Right atrium auricular region (tissue), 2 donors: Measurements from ENCODE around the gene ESR2. TPM values are rescaled to one million over a fixed set of nuclear protein-coding genes. Genes with fewer than 3 reads are reported as not detected.

Experiments used
- DNase-seq: peaks from one replicate; pipeline ENCODE4 v3.0.0-alpha.2; 2019; ENCODE audit warnings: low spot score
- H3K27ac ChIP-seq, 2 donors: fragments of 200-600 bp; sonication (generic); 1 replicate in 1 of 2; 2 replicates in 1 of 2; pipeline ENCODE4 v1.5.1; 2016 to 2019
- H3K27me3 ChIP-seq, 2 donors: fragments of 200-600 bp; sonication (generic); one replicate each; pipeline versions ENCODE4 v1.5.1 to v1.6.0; 2017 to 2019
- H3K36me3 ChIP-seq: fragments of 200-600 bp; sonication (generic); one replicate; pipeline ENCODE4 v1.5.1; 2016
- H3K4me1 ChIP-seq, 2 donors: fragments of 200-600 bp; sonication (generic); one replicate each; pipeline versions ENCODE4 v1.5.1 to v1.6.0; 2017 to 2019
- H3K4me3 ChIP-seq, 2 donors: fragments of 200-600 bp; sonication (generic); 1 replicate in 1 of 2; 2 replicates in 1 of 2; pipeline ENCODE4 v1.5.1; 2017 to 2019; ENCODE audit warnings: mild to moderate bottlenecking in 1 of 2, moderate library complexity in 1 of 2
- H3K9me3 ChIP-seq, 2 donors: fragments of 200-600 bp; sonication (generic); one replicate each; pipeline ENCODE4 v1.5.1; 2019
- total RNA-seq, 2 donors: library from RNA; depleted of rRNA; stranded (reverse); fragments of >200 nt; gene quantifications; one replicate each; pipeline ENCODE4 v1.1.0, GENCODE V29; 2016
- TF ChIP-seq, protein P1 (sequence below), 2 donors: fragments of 200-600 bp; sonication (generic); IDR thresholded peaks; one replicate each; pipeline ENCODE4 v1.5.1; 2019; ENCODE audit warnings: antibody characterized with exemption in 2 of 2

The ESR2 gene
- total RNA-seq, 2 donors from 2014 or later, result 0.20 to 0.30 TPM

DNA sequence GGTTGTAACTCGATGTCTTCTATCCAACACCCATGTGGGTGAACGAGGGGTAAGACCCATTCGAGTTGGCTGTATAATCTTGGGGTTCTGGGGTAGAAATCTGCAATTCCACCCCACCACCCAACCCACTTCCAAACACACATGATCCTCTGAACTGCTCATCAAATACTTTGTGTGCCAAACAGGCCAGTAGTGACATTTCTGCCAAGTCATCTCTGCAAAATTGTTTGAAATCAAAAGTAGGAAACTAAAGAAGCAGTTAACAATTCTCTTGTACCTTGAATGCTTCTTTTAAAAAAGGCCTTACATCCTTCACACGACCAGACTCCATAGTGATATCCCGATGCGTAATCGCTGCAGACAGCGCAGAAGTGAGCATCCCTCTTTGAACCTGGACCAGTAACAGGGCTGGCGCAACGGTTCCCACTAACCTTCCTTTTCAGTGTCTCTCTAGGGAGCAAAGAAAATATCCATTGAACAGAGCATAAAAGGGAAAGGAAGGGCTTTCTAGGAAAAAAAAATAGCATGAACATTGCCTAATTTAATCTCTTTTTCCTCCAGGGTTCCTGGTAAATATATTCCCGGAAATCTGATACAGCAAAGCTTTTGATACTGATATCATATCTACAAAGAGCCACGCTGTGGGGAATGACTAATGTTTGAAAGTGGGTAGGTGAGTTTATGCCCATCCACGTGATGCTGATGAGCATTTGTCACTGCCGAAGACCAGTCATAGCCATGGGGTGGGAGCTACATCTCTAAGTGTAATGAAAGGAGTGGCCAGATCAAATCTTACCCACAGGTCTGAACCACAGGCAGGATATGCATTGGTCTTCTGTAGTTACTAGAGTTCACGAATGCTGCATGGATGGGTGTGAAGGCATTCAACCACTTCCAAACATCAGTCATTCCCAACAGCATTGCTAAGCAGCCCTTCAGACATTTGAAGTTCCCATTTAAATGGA is 14.2 kb downstream of the ESR2 start:
- Histone ChIP-seq H3K4me3 (no peak overlapping the region), H3K9me3 (no peaks in the 10 kb centered on the region), H3K4me1 (no peaks in the 10 kb centered on the region), H3K27ac (no peak overlapping the region), H3K27me3 (no peaks in the 10 kb centered on the region), H3K36me3 (no peaks in the 10 kb centered on the region)
- DNase-seq, result no peak
- TF ChIP-seq, protein P1, sequence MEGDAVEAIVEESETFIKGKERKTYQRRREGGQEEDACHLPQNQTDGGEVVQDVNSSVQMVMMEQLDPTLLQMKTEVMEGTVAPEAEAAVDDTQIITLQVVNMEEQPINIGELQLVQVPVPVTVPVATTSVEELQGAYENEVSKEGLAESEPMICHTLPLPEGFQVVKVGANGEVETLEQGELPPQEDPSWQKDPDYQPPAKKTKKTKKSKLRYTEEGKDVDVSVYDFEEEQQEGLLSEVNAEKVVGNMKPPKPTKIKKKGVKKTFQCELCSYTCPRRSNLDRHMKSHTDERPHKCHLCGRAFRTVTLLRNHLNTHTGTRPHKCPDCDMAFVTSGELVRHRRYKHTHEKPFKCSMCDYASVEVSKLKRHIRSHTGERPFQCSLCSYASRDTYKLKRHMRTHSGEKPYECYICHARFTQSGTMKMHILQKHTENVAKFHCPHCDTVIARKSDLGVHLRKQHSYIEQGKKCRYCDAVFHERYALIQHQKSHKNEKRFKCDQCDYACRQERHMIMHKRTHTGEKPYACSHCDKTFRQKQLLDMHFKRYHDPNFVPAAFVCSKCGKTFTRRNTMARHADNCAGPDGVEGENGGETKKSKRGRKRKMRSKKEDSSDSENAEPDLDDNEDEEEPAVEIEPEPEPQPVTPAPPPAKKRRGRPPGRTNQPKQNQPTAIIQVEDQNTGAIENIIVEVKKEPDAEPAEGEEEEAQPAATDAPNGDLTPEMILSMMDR (IDR thresholded peaks at IDR 0.05), result no peak

DNA sequence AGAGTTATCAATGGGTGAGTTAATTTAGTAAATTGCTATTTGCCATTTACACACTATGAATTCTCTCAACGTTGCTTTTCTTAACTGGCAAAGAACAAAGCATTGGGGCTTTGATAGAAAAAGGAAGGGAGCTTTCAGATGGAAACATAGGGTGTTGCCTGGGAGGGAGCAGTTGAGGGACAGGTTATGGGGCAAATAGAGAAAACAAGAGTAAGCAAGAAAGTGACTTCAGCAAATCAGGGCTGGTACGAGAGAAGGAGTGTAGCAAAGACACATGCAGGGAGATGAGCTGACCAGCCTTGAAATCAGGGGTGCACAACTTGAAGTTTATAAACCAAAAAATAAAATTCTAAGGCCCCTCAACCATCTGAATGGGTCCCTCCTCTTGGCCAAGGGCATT is 15.7 kb downstream of the ESR2 start:
- TF ChIP-seq, protein P1 (IDR thresholded peaks at IDR 0.05), result no peak
- no peaks in the 10 kb centered on the region for H3K4me1 ChIP-seq
- no peak overlapping the region for H3K27ac ChIP-seq
- no peaks in the 10 kb centered on the region for H3K27me3 ChIP-seq
- no peak overlapping the region for H3K4me3 ChIP-seq
- no peak for DNase-seq
- no peaks in the 10 kb centered on the region for H3K36me3 ChIP-seq
- no peaks in the 10 kb centered on the region for H3K9me3 ChIP-seq

DNA sequence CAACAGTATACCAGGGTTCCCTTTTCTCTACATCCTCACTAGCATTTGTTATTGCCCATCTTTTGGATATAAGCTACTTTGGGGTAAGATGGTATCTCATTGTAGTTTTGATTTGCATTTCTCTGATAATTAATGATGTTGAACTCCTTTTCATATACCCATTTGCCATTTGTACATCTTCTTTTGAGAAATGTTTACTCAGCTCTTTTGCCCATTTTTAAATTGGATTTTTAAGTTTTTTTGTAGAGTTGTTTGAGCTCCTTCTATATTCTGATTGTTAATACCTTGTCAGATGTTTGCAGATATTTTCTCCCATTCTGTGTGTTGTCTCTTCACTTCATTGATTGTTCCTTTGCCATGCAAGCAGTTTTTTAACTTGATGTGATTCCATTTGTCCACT is 22.2 kb downstream of the ESR2 start:
- Histone ChIP-seq H3K4me1 (no peaks in the 10 kb centered on the region), H3K4me3 (no peak overlapping the region), H3K27ac (no peak overlapping the region)

DNA sequence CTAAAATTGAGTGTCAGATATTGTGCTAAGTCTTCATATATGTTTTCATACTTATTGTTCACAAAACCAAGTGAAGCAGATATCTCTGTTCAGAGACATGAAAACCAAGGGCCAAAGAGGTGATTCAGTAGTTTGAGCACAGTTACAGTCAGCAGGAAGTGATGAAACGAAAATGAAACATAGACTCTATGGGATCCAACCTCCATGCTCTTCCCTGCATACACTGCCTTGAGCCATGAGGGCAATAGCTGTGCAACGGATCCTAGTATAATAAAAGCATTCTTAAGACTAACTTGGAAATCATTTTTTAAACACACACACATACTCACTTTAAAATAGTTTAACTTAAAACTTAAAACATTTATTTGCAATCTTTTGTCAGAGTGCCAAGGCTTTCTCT is 27.9 kb downstream of the ESR2 start:
- no peak overlapping the region for H3K27ac ChIP-seq
- H3K4me3 ChIP-seq, result no peak overlapping the region
- H3K9me3 ChIP-seq, result no peaks in the 10 kb centered on the region
- TF ChIP-seq, protein P1 (IDR thresholded peaks at IDR 0.05), result no peak
- no peaks in the 10 kb centered on the region for H3K27me3 ChIP-seq
- H3K4me1 ChIP-seq, result no peaks in the 10 kb centered on the region
- no peaks in the 10 kb centered on the region for H3K36me3 ChIP-seq
- no peak for DNase-seq

More for the DNA sequence above, 22.2 kb downstream of the ESR2 start:
- no peak for DNase-seq
- TF ChIP-seq, protein P1 (IDR thresholded peaks at IDR 0.05), result no peak
- Histone ChIP-seq H3K27me3 (no peaks in the 10 kb centered on the region), H3K36me3 (no peaks in the 10 kb centered on the region), H3K9me3 (no peaks in the 10 kb centered on the region)

DNA sequence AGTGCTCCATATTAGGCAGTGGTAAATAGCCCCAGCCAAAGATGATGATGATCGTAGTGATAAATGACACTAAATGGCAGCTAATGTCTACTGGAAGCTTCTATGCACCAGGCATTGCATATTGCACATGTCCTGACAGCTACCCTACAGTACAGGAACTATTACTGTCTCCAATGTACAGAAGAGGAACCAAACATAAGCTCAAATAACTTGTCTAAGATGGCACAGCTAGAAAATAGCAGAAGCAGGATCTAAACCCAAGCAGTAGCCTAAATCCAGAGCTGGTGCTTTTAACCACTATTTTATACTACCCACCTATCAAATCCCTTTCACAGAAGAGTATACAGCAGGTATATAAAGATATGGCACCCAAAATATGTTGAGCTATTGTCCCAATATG is 28.9 kb downstream of the ESR2 start:
- no peaks in the 10 kb centered on the region for H3K9me3 ChIP-seq
- H3K4me1 ChIP-seq, result no peaks in the 10 kb centered on the region
- DNase-seq, result no peak
- H3K4me3 ChIP-seq, result no peak overlapping the region
- H3K36me3 ChIP-seq, result no peaks in the 10 kb centered on the region
- H3K27ac ChIP-seq, result no peak overlapping the region
- TF ChIP-seq, protein P1 (IDR thresholded peaks at IDR 0.05), result no peak
- H3K27me3 ChIP-seq, result no peaks in the 10 kb centered on the region
